B cell (primary cell): Measurements from ENCODE around the gene TTC34. TPM values are rescaled to one million over a fixed set of nuclear protein-coding genes. Genes with fewer than 3 reads are reported as not detected.

Source experiments
- ATAC-seq: fragments of 200-7000 bp; cut with Tn5 transposase; one replicate; pipeline ENCODE4 v1.10.0; 2021; ENCODE audit warnings: low read depth, mild to moderate bottlenecking, moderate number of reproducible peaks, moderate library complexity
- CTCF ChIA-PET: fragments of 350-600 bp; sonication (Branson Sonifier 250); formaldehyde crosslinking; loops from one replicate; lab custom pipeline; 2021; ENCODE audit warnings: antibody characterized with exemption, inconsistent platforms; lab: Charles Lee
- POLR2A ChIA-PET: fragments of 350-600 bp; sonication (Branson Sonifier 250); formaldehyde crosslinking; loops from one replicate; lab custom pipeline; 2021; ENCODE audit warnings: antibody characterized with exemption; lab: Charles Lee
- DNase-seq: peaks from one replicate; pipeline ENCODE4 v3.0.0; 2013
- H2AFZ ChIP-seq: 2 replicates; pipeline ENCODE4 v1.6.1; 2012; ENCODE audit warnings: mild to moderate bottlenecking, low read depth, low read length; ENCODE audit not compliant: insufficient read depth, poor library complexity, severe bottlenecking
- H3K27ac ChIP-seq, 2 donors: 1 replicate in 1 of 2; 2 replicates in 1 of 2; pipeline ENCODE4 v1.5.1; 2012 to 2013; ENCODE audit warnings: low read length in 2 of 2, mild to moderate bottlenecking in 2 of 2, moderate library complexity in 1 of 2
- H3K27me3 ChIP-seq, 4 experiments: fragments of 200-600 bp in 1 of 4; sonication (generic) in 1 of 4; replicated peaks in 1 of 4; 1 replicate in 2 of 4; 2 replicates in 2 of 4; pipeline versions ENCODE4 v1.6.1 to v1.7.0; 2013 to 2016; ENCODE audit warnings: low read length in 3 of 4, mild to moderate bottlenecking in 2 of 4, mixed read lengths in 1 of 4, moderate library complexity in 1 of 4; ENCODE audit not compliant: insufficient read depth in 4 of 4, control insufficient read depth in 3 of 4; ENCODE audit errors: control extremely low read depth in 1 of 4
- H3K36me3 ChIP-seq, 2 experiments: replicated peaks in 1 of 2; 1 replicate in 1 of 2; 2 replicates in 1 of 2; pipeline versions ENCODE4 v1.6.1 to v1.7.1; 2013; ENCODE audit warnings: low read length in 1 of 2; ENCODE audit not compliant: insufficient read depth in 2 of 2, control insufficient read depth in 1 of 2; ENCODE audit errors: control extremely low read depth in 1 of 2, extremely low read depth in 1 of 2
- H3K4me1 ChIP-seq, 2 donors: fragments of 200-600 bp in 1 of 2; sonication (generic) in 1 of 2; 1 replicate in 1 of 2; 2 replicates in 1 of 2; pipeline versions ENCODE4 v1.5.1 to v1.6.1; 2013 to 2017; ENCODE audit warnings: low read length in 2 of 2; ENCODE audit not compliant: control insufficient read depth in 2 of 2, insufficient read depth in 2 of 2
- H3K4me2 ChIP-seq: replicated peaks from 2 replicates; pipeline ENCODE3; 2012; ENCODE audit warnings: mild to moderate bottlenecking, low read depth, low read length; ENCODE audit not compliant: poor library complexity, severe bottlenecking
- H3K4me3 ChIP-seq, 5 experiments: fragments of 200-600 bp in 1 of 5; sonication (generic) in 1 of 5; 1 replicate in 3 of 5; 2 replicates in 2 of 5; pipeline versions ENCODE4 v1.5.1 to v1.7.0; 2011 to 2016; ENCODE audit warnings: low read length in 4 of 5, mild to moderate bottlenecking in 4 of 5, low read depth in 2 of 5, control low read depth in 1 of 5, moderate library complexity in 1 of 5; ENCODE audit not compliant: insufficient read depth in 1 of 5; ENCODE audit errors: control extremely low read depth in 1 of 5, extremely low read depth in 1 of 5
- H3K79me2 ChIP-seq: fragments of 200-600 bp; sonication (generic); one replicate; pipeline ENCODE4 v1.6.0; 2016; ENCODE audit warnings: low read length; ENCODE audit not compliant: control insufficient read depth, insufficient read depth
- H3K9ac ChIP-seq: fragments of 200-600 bp; sonication (generic); 2 replicates; pipeline ENCODE4 v1.6.1; 2017; ENCODE audit warnings: mild to moderate bottlenecking, low read length, moderate library complexity
- H3K9me3 ChIP-seq, 3 donors: one replicate each; pipeline versions ENCODE4 v1.6.1 to v1.7.1; 2013; ENCODE audit warnings: low read length in 2 of 3; ENCODE audit not compliant: control insufficient read depth in 2 of 3, insufficient read depth in 1 of 3; ENCODE audit errors: control extremely low read depth in 1 of 3
- H4K20me1 ChIP-seq: 2 replicates; pipeline ENCODE4 v1.6.0; 2012; ENCODE audit warnings: mild to moderate bottlenecking, low read length; ENCODE audit not compliant: insufficient read depth, control insufficient read depth, poor library complexity, severe bottlenecking
- H3K27ac Mint-ChIP-seq: one replicate; pipeline ENCODE4 v1.8.0; 2021; ENCODE audit warnings: mixed read lengths
- H3K27me3 Mint-ChIP-seq: one replicate; pipeline ENCODE4 v1.8.0; 2021; ENCODE audit warnings: mixed read lengths
- H3K4me1 Mint-ChIP-seq: one replicate; pipeline ENCODE4 v1.8.0; 2021; ENCODE audit warnings: mixed read lengths
- H3K4me3 Mint-ChIP-seq: one replicate; pipeline ENCODE4 v1.8.0; 2021; ENCODE audit warnings: mixed read lengths
- H3K9me3 Mint-ChIP-seq: one replicate; pipeline ENCODE4 v1.8.0; 2022; ENCODE audit warnings: mixed read lengths; ENCODE audit not compliant: insufficient read depth
- EZH2 ChIP-seq: IDR thresholded peaks from 2 replicates; pipeline ENCODE4 v1.6.1; 2012; ENCODE audit warnings: borderline replicate concordance, low read depth, mild to moderate bottlenecking, moderate library complexity, low read length; ENCODE audit not compliant: insufficient read depth, poor library complexity, severe bottlenecking
- WGBS: methylation state at CpG from one replicate; pipeline ENCODE4 v1.1.5; 2013; ENCODE audit warnings: missing lambda C conversion rate; ENCODE audit not compliant: insufficient coverage; 5-methylcytosine and 5-hydroxymethylcytosine counted together
- intact Hi-C: fragments of 100-400 bp; cut with micrococcal nuclease; formaldehyde crosslinking; loops from one replicate; pipeline ENCODE4 v1.10.0; 2022
- polyA plus RNA-seq: library from polyadenylated mRNA; depleted of rRNA; stranded (reverse); fragments of >200 nt; gene quantifications from 2 replicates; pipeline ENCODE4 v1.2.3, GENCODE V29; 2012
- total RNA-seq, 2 donors: library from RNA; stranded (reverse); fragments of 120-200 nt in 1 of 2; gene quantifications; 1 replicate in 1 of 2; 2 replicates in 1 of 2; pipeline versions ENCODE4 v1.2.3 to v1.2.4, GENCODE V29; 2013 to 2022
- TF ChIP-seq, protein P1 (sequence below): fragments of 200-600 bp; IDR thresholded peaks from one replicate; pipeline ENCODE4 v1.8.0; 2022; ENCODE audit warnings: antibody characterized with exemption, mild to moderate bottlenecking

Gene TTC34
- total and polyA plus RNA-seq, 2 donors (not counting 1 experiment from before 2014, with no cell fraction given), result 2.1 to 8.1 TPM

DNA sequence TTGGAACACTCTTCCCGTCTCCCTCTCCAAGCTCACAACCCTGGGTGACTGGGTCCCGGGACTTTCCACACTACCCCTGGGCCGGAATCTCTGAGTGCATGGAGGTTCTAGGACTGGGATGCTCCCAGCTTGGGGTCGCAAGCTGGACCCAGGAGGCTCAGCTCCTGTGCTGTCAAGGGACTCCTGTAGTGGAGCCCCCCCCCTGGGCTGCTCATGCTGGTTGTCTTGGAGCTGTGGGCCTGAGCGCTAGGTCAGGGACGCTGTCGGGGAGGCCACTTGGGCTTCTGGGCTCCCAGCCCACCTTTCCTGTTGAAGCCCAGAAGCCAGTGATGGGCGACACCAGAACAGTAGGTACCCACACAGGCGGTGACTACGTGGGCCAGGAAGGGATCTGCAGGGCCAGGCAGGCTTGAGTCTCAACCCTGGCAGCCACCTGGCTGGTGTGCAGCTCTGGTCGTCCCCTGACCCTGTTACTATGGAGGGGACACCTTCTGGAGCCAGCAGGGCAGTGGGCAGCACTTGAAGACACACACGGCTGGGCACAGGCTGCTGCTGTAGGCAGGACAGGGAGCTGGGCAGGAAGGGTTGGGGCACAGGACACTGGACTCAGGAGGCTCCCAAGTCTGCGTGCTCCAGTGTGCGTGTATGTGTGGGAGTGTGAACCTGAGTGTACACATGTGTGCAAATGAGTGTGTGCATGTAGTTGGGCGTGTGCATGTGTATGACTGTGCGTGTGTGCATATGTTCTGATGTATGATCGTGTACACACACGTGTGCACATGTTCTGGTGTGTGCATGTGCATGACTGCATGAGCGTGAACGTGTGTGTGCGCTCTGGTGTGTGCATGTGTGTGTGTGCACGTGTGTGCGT is 171.6 kb downstream of the TTC34 start:
- intact Hi-C loops, result no loop called here
- ChIA-PET POLR2A (no interaction called here), CTCF (no interaction called here)
- no peak overlapping the region for H3K4me2 ChIP-seq
- H3K27ac Mint-ChIP-seq, result no peak overlapping the region
- ATAC-seq (no peak), DNase-seq (no peak)
- no peaks in the 10 kb centered on the region for H4K20me1 ChIP-seq
- H3K27ac ChIP-seq, result no peak overlapping the region
- H3K79me2 ChIP-seq, result no peaks in the 10 kb centered on the region
- H3K4me1 ChIP-seq, result peaks cover 9 to 11% of the 10 kb centered on the region in 2 donors
- peaks cover 8% of the 10 kb centered on the region for H3K4me1 Mint-ChIP-seq
- H3K4me3 Mint-ChIP-seq, result peak overlapping the region; percentile 7
- TF ChIP-seq EZH2, result no peak
- TF ChIP-seq, protein P1, sequence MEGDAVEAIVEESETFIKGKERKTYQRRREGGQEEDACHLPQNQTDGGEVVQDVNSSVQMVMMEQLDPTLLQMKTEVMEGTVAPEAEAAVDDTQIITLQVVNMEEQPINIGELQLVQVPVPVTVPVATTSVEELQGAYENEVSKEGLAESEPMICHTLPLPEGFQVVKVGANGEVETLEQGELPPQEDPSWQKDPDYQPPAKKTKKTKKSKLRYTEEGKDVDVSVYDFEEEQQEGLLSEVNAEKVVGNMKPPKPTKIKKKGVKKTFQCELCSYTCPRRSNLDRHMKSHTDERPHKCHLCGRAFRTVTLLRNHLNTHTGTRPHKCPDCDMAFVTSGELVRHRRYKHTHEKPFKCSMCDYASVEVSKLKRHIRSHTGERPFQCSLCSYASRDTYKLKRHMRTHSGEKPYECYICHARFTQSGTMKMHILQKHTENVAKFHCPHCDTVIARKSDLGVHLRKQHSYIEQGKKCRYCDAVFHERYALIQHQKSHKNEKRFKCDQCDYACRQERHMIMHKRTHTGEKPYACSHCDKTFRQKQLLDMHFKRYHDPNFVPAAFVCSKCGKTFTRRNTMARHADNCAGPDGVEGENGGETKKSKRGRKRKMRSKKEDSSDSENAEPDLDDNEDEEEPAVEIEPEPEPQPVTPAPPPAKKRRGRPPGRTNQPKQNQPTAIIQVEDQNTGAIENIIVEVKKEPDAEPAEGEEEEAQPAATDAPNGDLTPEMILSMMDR, result no peak
- peaks cover 0 to 27% (median 0%) of the 10 kb centered on the region in 3 donors for H3K9me3 ChIP-seq
- 90% methylated on average over 22 of the region's 23 CpGs for WGBS
- peaks cover 7% of the 10 kb centered on the region for H3K9me3 Mint-ChIP-seq
- no peak overlapping the region for H3K9ac ChIP-seq
- H2AFZ ChIP-seq, result no peak overlapping the region
- H3K27me3 ChIP-seq, result peaks cover 0 to 53% (median 25%) of the 10 kb centered on the region in 4 experiments
- no peaks in the 10 kb centered on the region for H3K36me3 ChIP-seq
- peaks cover 48% of the 10 kb centered on the region for H3K27me3 Mint-ChIP-seq
- H3K4me3 ChIP-seq, result no peak overlapping the region
